GM23338 (cell line): ENCODE measurements around the gene PIK3C2A. TPM values are rescaled to one million over a fixed set of nuclear protein-coding genes. Genes with fewer than 3 reads are reported as not detected.

Experiments
- ATAC-seq: fragments of 200-7000 bp; cut with Tn5 transposase; 3 replicates; pipeline ENCODE4 v1.9.1; 2020
- DNase-seq: peaks from one replicate; pipeline ENCODE4 v3.0.0-alpha.2; 2015; ENCODE audit warnings: low spot score
- H2AFZ ChIP-seq: fragments of 200-600 bp; sonication (generic); 2 replicates; pipeline ENCODE4 v1.8.0; 2016; ENCODE audit warnings: antibody characterized with exemption, mild to moderate bottlenecking, moderate library complexity
- H3F3A ChIP-seq: fragments of 200-600 bp; sonication (generic); replicated peaks from 2 replicates; pipeline ENCODE4 v1.8.0; 2017; ENCODE audit warnings: antibody characterized with exemption, mixed run types, low read depth
- H3K27ac ChIP-seq: fragments of 200-600 bp; sonication (generic); 2 replicates; pipeline ENCODE4 v1.6.1; 2016; ENCODE audit warnings: low read depth
- H3K27me3 ChIP-seq: fragments of 200-600 bp; sonication (generic); 2 replicates; pipeline ENCODE4 v1.8.0; 2016; ENCODE audit warnings: mild to moderate bottlenecking, mixed run types, moderate library complexity; ENCODE audit not compliant: insufficient read depth
- H3K36me3 ChIP-seq: fragments of 200-600 bp; sonication (generic); 2 replicates; pipeline ENCODE4 v1.8.0; 2016; ENCODE audit warnings: mild to moderate bottlenecking; ENCODE audit not compliant: insufficient read depth
- H3K4me1 ChIP-seq: fragments of 200-600 bp; sonication (generic); 2 replicates; pipeline ENCODE4 v1.8.0; 2016; ENCODE audit warnings: mild to moderate bottlenecking, moderate library complexity; ENCODE audit not compliant: insufficient read depth
- H3K4me2 ChIP-seq: fragments of 200-600 bp; sonication (generic); 2 replicates; pipeline ENCODE4 v1.7.1; 2017; ENCODE audit warnings: mixed run types
- H3K4me3 ChIP-seq: fragments of 200-600 bp; sonication (generic); 2 replicates; pipeline ENCODE4 v1.6.1; 2016; ENCODE audit warnings: mixed run types
- H3K79me2 ChIP-seq: fragments of 200-600 bp; sonication (generic); replicated peaks from 2 replicates; pipeline ENCODE4 v1.8.0; 2017; ENCODE audit warnings: mild to moderate bottlenecking; ENCODE audit not compliant: insufficient read depth
- H3K9me2 ChIP-seq: fragments of 200-600 bp; sonication (generic); 2 replicates; pipeline ENCODE4 v1.8.0; 2017; ENCODE audit not compliant: insufficient read depth
- H4K20me1 ChIP-seq: fragments of 200-600 bp; sonication (generic); replicated peaks from 2 replicates; pipeline ENCODE4 v1.8.0; 2017; ENCODE audit warnings: mild to moderate bottlenecking; ENCODE audit not compliant: insufficient read depth
- H3K27ac Mint-ChIP-seq: 2 replicates; pipeline ENCODE4 v1.8.0; 2020; ENCODE audit warnings: inconsistent platforms, mild to moderate bottlenecking, moderate library complexity, mixed read lengths
- H3K27me3 Mint-ChIP-seq: 3 replicates; pipeline ENCODE4 v1.8.0; 2022; ENCODE audit warnings: low read depth, mild to moderate bottlenecking, moderate library complexity, mixed read lengths, inconsistent platforms; ENCODE audit not compliant: insufficient read depth, poor library complexity
- H3K36me3 Mint-ChIP-seq: 3 replicates; pipeline ENCODE4 v1.8.0; 2021; ENCODE audit warnings: low read depth, mild to moderate bottlenecking, inconsistent platforms, moderate library complexity, mixed read lengths
- H3K4me1 Mint-ChIP-seq: 3 replicates; pipeline ENCODE4 v1.8.0; 2020; ENCODE audit warnings: mild to moderate bottlenecking, inconsistent platforms, mixed read lengths
- H3K4me3 Mint-ChIP-seq: 3 replicates; pipeline ENCODE4 v1.8.0; 2021; ENCODE audit warnings: moderate library complexity, mild to moderate bottlenecking, inconsistent platforms, mixed read lengths
- H3K9me3 Mint-ChIP-seq: 3 replicates; pipeline ENCODE4 v1.8.0; 2020; ENCODE audit warnings: moderate library complexity, mild to moderate bottlenecking, inconsistent platforms, mixed read lengths
- CREB1 ChIP-seq: fragments of 250-450 bp; sonication (Bioruptor Pico); IDR thresholded peaks from 2 replicates; pipeline ENCODE4 v1.5.0; 2020; ENCODE audit warnings: low read depth, mild to moderate bottlenecking, moderate library complexity
- CTCF ChIP-seq, 2 experiments: fragments of 200-600 bp in 1 of 2; sonication (generic) in 1 of 2; conservative IDR thresholded peaks; 2 replicates each; pipeline versions ENCODE4 v1.5.1 to v1.6.1; 2016 to 2017; ENCODE audit warnings: antibody characterized with exemption in 2 of 2, low read depth in 2 of 2, mild to moderate bottlenecking in 2 of 2, moderate library complexity in 1 of 2
- ETS1 ChIP-seq: IDR thresholded peaks from 2 replicates; pipeline ENCODE4 v1.6.1; 2016; ENCODE audit warnings: antibody characterized with exemption
- EZH2 ChIP-seq: fragments of 200-600 bp; sonication (generic); IDR thresholded peaks from one replicate; pipeline ENCODE4 v1.8.0; 2017; ENCODE audit warnings: antibody characterized with exemption, mild to moderate bottlenecking, low read depth; ENCODE audit not compliant: unreplicated experiment
- EZH2phosphoT487 ChIP-seq: fragments of 200-600 bp; sonication (generic); IDR thresholded peaks from one replicate; pipeline ENCODE4 v1.8.1; 2018; ENCODE audit warnings: antibody characterized with exemption; ENCODE audit not compliant: unreplicated experiment
- JUNB ChIP-seq: IDR thresholded peaks from one replicate; pipeline ENCODE4 v1.6.1; 2016; ENCODE audit warnings: antibody characterized with exemption; ENCODE audit not compliant: unreplicated experiment
- NANOG ChIP-seq: IDR thresholded peaks from 2 replicates; pipeline ENCODE4 v1.6.1; 2016; ENCODE audit warnings: antibody characterized with exemption, borderline replicate concordance
- POLR2AphosphoS5 ChIP-seq: IDR thresholded peaks from 2 replicates; pipeline ENCODE4 v1.6.1; 2016; ENCODE audit warnings: antibody characterized with exemption, low read depth
- REST ChIP-seq: IDR thresholded peaks from one replicate; pipeline ENCODE4 v1.6.1; 2018; ENCODE audit warnings: antibody characterized with exemption; ENCODE audit not compliant: unreplicated experiment
- STAT1 ChIP-seq: IDR thresholded peaks from one replicate; pipeline ENCODE4 v1.6.1; 2016; ENCODE audit warnings: antibody characterized with exemption; ENCODE audit not compliant: unreplicated experiment
- ZNF114 ChIP-seq: fragments of 250-450 bp; sonication (Bioruptor Pico); IDR thresholded peaks from 2 replicates; pipeline ENCODE4 v1.5.0; 2020; ENCODE audit warnings: mild to moderate bottlenecking, moderate library complexity
- ZNF331 ChIP-seq: fragments of 250-450 bp; sonication (Bioruptor Pico); IDR thresholded peaks from 2 replicates; pipeline ENCODE4 v1.5.0; 2020; ENCODE audit warnings: low read depth, mild to moderate bottlenecking, moderate library complexity
- ZNF462 ChIP-seq: fragments of 250-450 bp; sonication (Bioruptor Pico); IDR thresholded peaks from 2 replicates; pipeline ENCODE4 v1.5.0; 2020; ENCODE audit warnings: mild to moderate bottlenecking, moderate library complexity
- polyA plus RNA-seq: library from polyadenylated mRNA; unstranded; fragments of >200 nt; fragmentation: Nextera tagmentation; extraction: Ambion mirVana; gene quantifications from 2 replicates; pipeline ENCODE4 v1.2.1, GENCODE V29; 2016
- total RNA-seq: library from RNA; depleted of rRNA; stranded (reverse); fragments of >200 nt; shearing (Covaris generic); gene quantifications from 2 replicates; pipeline ENCODE4 v1.2.3, GENCODE V29; 2014

Gene PIK3C2A
- total and polyA plus RNA-seq, 2 experiments from 2014 or later: 45.8 to 123 TPM

GRCh38 chr11:17159441-17159840 lies 48.3 kb downstream of the PIK3C2A start:
- no peak for DNase-seq
- no peaks in the 10 kb centered on the region for H3F3A ChIP-seq
- ATAC-seq: no peak
- no peak overlapping the region for H3K4me2 ChIP-seq
- H3K36me3 ChIP-seq: no peaks in the 10 kb centered on the region
- H4K20me1 ChIP-seq: peaks cover 54% of the 10 kb centered on the region
- H3K27ac ChIP-seq: no peak overlapping the region
- no peak overlapping the region for H3K4me3 ChIP-seq
- Mint-ChIP-seq H3K9me3 (no peaks in the 10 kb centered on the region), H3K36me3 (peaks cover 12% of the 10 kb centered on the region), H3K4me1 (peaks cover 34% of the 10 kb centered on the region), H3K27me3 (no peaks in the 10 kb centered on the region), H3K4me3 (no peak overlapping the region), H3K27ac (no peak overlapping the region)
- no peaks in the 10 kb centered on the region for H3K27me3 ChIP-seq
- H3K79me2 ChIP-seq: peaks cover 98% of the 10 kb centered on the region
- no peaks in the 10 kb centered on the region for H3K9me2 ChIP-seq
- TF ChIP-seq ETS1 (no peak), EZH2phosphoT487 (no peak), JUNB (no peak), CREB1 (no peak), ZNF331 (no peak), ZNF462 (CRISPR knock-in tag) (no peak), ZNF114 (CRISPR knock-in tag) (no peak), STAT1 (no peak), CTCF (conservative IDR thresholded peaks at IDR 0.05; ENCODE audit: low read depth in 2 of 2) (no peak), NANOG (no peak), REST (no peak), POLR2AphosphoS5 (no peak), EZH2 (no peak)
- H3K4me1 ChIP-seq: no peaks in the 10 kb centered on the region; the same call in 1 of the 2 replicates
- H2AFZ ChIP-seq: no peak overlapping the region
